GM12892 (cell line): ENCODE measurements around the gene LKAAEAR1.

Source experiments
- DNase-seq: peaks from one replicate; pipeline ENCODE4 v3.0.0; 2011; ENCODE audit not compliant: insufficient read length
- FAIRE-seq: peaks from 2 replicates; lab custom pipeline; 2011; peaks lifted over from hg19 to GRCh38; lab: Jason Lieb, UNC
- POLR2A ChIP-seq: IDR thresholded peaks from 2 replicates; pipeline ENCODE4 v1.6.1; 2011; ENCODE audit warnings: low read depth, low read length, control low read depth
- POLR2AphosphoS5 ChIP-seq: IDR thresholded peaks from 2 replicates; pipeline ENCODE4 v1.6.1; 2011; ENCODE audit warnings: low read depth, low read length, control low read depth
- TAF1 ChIP-seq: IDR thresholded peaks from 2 replicates; pipeline ENCODE4 v1.6.1; 2011; ENCODE audit warnings: low read depth, mild to moderate bottlenecking, control low read depth, low read length, borderline replicate concordance

The LKAAEAR1 gene

GRCh38 chr20:64065974-64066343, 18.2 kb downstream of the LKAAEAR1 start:
- TF ChIP-seq POLR2AphosphoS5: no peak
- TF ChIP-seq TAF1: no peak
- TF ChIP-seq POLR2A: no peak
- peak; percentile 17 for FAIRE-seq
- DNase-seq: peak; percentile 75

GRCh38 chr20:64065062-64065973, 18.9 kb downstream of the LKAAEAR1 start:
- no peak for FAIRE-seq
- TF ChIP-seq POLR2A: no peak
- TF ChIP-seq TAF1: no peak
- TF ChIP-seq POLR2AphosphoS5: no peak
- DNase-seq: no peak

- DNase-seq (no peak), FAIRE-seq (no peak)
- TF ChIP-seq TAF1: no peak
Measured at GRCh38 chr20:64064145-64064698, 20.0 kb downstream of the LKAAEAR1 start.

GRCh38 chr20:64063389-64064144, 20.6 kb downstream of the LKAAEAR1 start:
- DNase-seq (no peak), FAIRE-seq (no peak)
- TF ChIP-seq TAF1 (no peak), POLR2A (no peak), POLR2AphosphoS5 (no peak)

- TF ChIP-seq TAF1 (no peak), POLR2A (peak; percentile 14; the same call in 1 of the 2 replicates)
- DNase-seq (peak; percentile 99), FAIRE-seq (peak; percentile 88)
Measured at GRCh38 chr20:64062596-64063388, 21.4 kb downstream of the LKAAEAR1 start, which contains the start of gene TCEA2. Gene TCEA2 (plus strand): TSS chr20:64063198. CDS start chr20:64063313, 115 bp downstream.

GRCh38 chr20:64062276-64062595, 22.0 kb downstream of the LKAAEAR1 start:
- FAIRE-seq (no peak), DNase-seq (no peak)
- TF ChIP-seq TAF1 (no peak), POLR2AphosphoS5 (no peak), POLR2A (no peak)

GRCh38 chr20:64058536-64058935, 25.7 kb downstream of the LKAAEAR1 start:
- TF ChIP-seq POLR2A (no peak), TAF1 (no peak), POLR2AphosphoS5 (no peak)
- FAIRE-seq: no peak
- no peak for DNase-seq

- no peak for TF ChIP-seq POLR2A
- TF ChIP-seq POLR2AphosphoS5: no peak
- no peak for TF ChIP-seq TAF1
- FAIRE-seq (peak; percentile 86), DNase-seq (peak; percentile 98)
Measured at GRCh38 chr20:64057628-64058498, 26.3 kb downstream of the LKAAEAR1 start.

- DNase-seq: no peak
Measured at GRCh38 chr20:64056889-64057627, 27.1 kb downstream of the LKAAEAR1 start.

GRCh38 chr20:64056639-64056888, 27.6 kb downstream of the LKAAEAR1 start:
- DNase-seq: no peak
- no peak for FAIRE-seq
- TF ChIP-seq POLR2AphosphoS5 (no peak), POLR2A (no peak), TAF1 (no peak)

More at GRCh38 chr20:64056889-64057627, 27.1 kb downstream of the LKAAEAR1 start:
- peak; percentile 30 for FAIRE-seq
- TF ChIP-seq POLR2AphosphoS5 (no peak), POLR2A (peak; percentile 47; the same call in 1 of the 2 replicates)
